ENCODE results near the gene LOXL3.
"Not testable (repeated sequence)": the region's sequence is repeated elsewhere in the genome, so short reads cannot be mapped to it uniquely, and the experiment has no call there.

The LOXL3 gene

GRCh38 chr2:74503506-74504475, 50.0 kb downstream of the LOXL3 start:
- no peak for DNase-seq

- peak; percentile 28 for DNase-seq
Measured at GRCh38 chr2:74502720-74503505, 50.8 kb downstream of the LOXL3 start.

GRCh38 chr2:74502147-74502719, 51.5 kb downstream of the LOXL3 start:
- no peak for DNase-seq

GRCh38 chr2:74501335-74502071, 52.2 kb downstream of the LOXL3 start:
- no peak for DNase-seq

- DNase-seq, result no peak
Measured at GRCh38 chr2:74500578-74500946, 53.2 kb downstream of the LOXL3 start.

GRCh38 chr2:74499940-74500577, 53.7 kb downstream of the LOXL3 start:
- no peak for DNase-seq

- peak; percentile 36 for DNase-seq
Measured at GRCh38 chr2:74499267-74499939, 54.3 kb downstream of the LOXL3 start, which contains the start of gene LBX2. LBX2 (minus strand) TSS chr2:74499603; CDS start chr2:74499537, 66 bp downstream.

GRCh38 chr2:74498500-74499266, 55.1 kb downstream of the LOXL3 start:
- DNase-seq, result peak; percentile 14

- no peak for DNase-seq
Measured at GRCh38 chr2:74497777-74498499, 55.8 kb downstream of the LOXL3 start.

- DNase-seq, result no peak
Measured at GRCh38 chr2:74496997-74497776, 56.6 kb downstream of the LOXL3 start.

- no peak for DNase-seq
Measured at GRCh38 chr2:74495440-74495839, 58.3 kb downstream of the LOXL3 start.

- no peak for DNase-seq
Measured at GRCh38 chr2:74493546-74493945, 60.2 kb downstream of the LOXL3 start.

GRCh38 chr2:74491648-74492544, 61.8 kb downstream of the LOXL3 start:
- no peak for DNase-seq

GRCh38 chr2:74489906-74490305, 63.8 kb downstream of the LOXL3 start:
- DNase-seq, result no peak

- DNase-seq, result no peak
Measured at GRCh38 chr2:74488643-74489481, 64.9 kb downstream of the LOXL3 start.

- no peak for DNase-seq
Measured at GRCh38 chr2:74486141-74486540, 67.6 kb downstream of the LOXL3 start.

- DNase-seq, result not testable (repeated sequence)
Measured at GRCh38 chr2:74483675-74484164, 70.0 kb downstream of the LOXL3 start.
